Activated CD4-positive, alpha-beta T cell treated with anti-CD3 and anti-CD28 coated beads, Interleukin-2, amount 50 U/mL, for 48 hours (primary cell): ENCODE measurements around the gene ACMSD.
"Not testable (repeated sequence)": the region's sequence is repeated elsewhere in the genome, so short reads cannot be mapped to it uniquely, and the experiment has no call there.

Experiments used
- DNase-seq, 2 experiments: peaks; one replicate each; pipeline ENCODE4 v3.0.0-alpha.2; 2020

ACMSD gene

DNA sequence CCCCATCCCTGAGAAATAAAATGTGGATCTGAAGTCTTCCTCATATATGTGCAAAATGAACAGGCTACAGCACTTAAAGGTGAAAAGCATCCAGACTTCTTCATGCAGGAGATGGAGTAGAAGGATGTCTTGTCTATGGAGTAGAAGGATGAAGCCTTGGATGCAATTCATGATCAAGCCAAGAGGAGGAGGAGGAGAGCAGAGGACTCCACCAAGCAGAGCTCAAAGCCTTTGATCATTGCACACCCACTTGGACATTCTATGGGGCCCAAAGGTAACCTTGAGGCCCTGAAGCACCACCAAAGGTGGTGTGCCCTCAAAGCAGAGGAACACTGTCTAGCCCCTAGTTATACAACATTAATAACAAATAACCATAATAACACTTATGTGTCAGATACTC, 17.3 kb downstream of the ACMSD start:
- no peak for DNase-seq

DNA sequence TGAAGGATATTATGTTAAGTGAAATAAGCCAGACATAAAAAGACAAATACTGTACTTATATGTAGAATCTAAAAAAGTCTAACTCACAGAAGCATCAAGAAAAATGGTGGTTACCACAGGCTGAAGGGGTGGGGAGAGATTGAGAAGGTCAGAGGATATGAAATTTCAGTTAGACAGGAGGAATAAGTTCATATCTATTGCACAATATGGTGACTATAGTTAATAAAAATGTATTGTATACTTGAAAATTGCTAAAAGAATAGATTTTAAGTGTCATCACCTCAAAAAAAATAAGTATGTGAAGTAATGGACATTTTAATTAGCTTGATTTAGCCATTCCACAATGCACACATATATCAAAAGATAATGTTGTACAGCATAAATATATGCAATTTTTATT, 19.8 kb downstream of the ACMSD start:
- DNase-seq, result no peak

DNA sequence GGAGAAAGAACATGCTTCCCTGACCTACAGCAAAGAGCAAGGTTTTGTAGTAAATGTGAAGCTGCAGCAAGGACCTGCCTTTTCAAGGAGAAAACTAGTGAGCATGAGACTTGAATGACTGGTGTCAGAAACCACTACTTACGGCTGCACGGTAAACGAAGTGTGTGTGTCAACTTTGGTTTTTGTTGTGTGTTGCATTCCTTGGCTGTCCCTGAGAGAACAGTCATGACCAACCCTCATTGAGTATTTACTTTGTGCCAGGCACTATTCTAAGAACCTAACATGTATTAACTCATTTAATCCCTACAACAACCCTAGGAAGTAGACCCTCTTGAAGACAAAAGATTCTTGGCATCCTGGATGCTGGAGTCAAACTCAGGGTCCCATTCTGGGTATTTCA, 22.8 kb downstream of the ACMSD start:
- no peak for DNase-seq

DNA sequence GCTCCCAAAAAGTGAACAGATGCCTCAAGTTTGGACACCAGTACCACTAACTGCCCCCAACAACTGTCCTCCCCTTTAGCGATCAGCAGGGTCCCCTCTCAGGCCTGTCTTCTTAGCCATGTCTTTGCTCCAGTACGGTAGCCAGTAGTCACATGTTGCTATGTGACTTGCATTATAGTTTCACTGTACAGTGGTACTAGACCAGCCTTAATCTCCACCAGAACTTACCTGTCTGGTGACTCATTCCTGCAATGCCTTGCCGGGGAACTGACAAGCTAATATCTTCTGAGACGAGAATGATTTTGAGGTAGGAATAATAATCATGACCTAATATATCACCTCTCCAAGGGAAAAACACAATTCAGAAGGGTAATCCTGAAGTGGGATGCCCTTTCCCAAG, 23.7 kb downstream of the ACMSD start:
- no peak for DNase-seq

DNA sequence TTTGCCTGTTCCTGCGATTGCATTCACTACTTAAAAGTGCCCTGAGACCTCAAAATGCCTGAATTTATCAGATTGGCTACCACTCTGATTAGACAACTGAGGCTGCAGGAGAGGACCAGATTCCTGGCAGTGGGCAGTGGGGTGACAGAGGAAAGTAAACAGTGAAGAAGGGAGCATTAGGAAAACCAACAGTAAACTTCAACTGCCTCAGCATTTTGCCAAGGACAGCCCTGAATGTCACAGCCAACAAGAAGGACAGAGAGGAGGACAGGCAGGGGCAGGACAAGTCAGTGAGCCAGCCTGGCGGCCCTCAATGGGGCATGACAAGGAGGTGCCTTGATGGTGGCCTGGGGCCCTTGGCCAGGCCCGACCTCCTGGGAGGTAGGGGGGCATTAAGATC, 24.3 kb downstream of the ACMSD start:
- DNase-seq, result no peak

DNA sequence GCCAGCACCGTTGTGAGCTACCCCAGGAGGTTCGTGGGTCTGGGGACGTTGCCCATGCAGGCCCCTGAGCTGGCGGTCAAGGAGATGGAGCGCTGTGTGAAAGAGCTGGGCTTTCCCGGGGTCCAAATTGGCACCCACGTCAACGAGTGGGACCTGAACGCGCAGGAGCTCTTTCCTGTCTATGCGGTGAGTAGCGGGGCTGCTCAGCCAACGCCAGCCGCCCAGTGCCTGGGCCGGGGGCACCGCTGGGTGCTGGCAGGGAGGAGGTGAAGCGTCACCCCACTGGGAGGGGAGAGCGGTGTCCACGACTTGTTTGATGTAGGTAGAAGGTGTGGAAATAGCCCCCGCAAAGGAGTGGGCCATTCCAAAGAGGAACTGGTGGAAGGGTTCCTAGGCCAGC, 25.0 kb downstream of the ACMSD start:
- no peak for DNase-seq

DNA sequence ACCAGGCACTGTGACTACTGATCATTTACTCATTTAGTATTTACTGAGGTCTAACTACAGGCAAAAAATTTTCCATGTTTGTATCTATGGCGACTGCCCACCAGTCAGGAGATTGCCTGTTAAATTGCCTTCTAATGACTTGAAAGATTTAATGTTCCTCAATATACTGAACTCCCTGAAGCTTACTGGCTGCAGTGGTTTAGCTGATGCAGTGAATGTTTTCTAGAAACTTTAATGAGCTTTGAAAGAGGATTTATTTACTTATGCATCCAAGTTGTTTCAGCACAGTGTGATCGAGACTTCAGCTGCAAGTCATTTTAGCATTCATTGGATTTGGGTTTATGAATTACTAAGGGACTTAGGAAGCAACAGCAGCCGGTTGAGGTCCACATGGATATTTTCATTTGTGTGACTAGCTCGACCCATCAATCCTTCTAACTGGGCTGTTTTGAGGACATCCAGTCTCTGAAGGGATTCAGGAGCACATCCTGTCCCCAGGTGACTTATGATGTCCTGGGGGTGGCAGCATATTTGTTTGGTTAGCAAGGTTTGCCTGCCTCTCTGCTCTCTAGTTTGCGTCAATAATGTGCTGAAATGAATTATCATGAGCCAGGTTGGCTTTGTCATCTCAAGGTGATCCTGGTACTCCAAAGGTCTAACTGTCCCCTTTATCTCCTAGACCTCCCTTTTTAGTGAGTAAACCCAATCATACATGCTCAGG, 26.8 kb downstream of the ACMSD start:
- no peak for DNase-seq

DNA sequence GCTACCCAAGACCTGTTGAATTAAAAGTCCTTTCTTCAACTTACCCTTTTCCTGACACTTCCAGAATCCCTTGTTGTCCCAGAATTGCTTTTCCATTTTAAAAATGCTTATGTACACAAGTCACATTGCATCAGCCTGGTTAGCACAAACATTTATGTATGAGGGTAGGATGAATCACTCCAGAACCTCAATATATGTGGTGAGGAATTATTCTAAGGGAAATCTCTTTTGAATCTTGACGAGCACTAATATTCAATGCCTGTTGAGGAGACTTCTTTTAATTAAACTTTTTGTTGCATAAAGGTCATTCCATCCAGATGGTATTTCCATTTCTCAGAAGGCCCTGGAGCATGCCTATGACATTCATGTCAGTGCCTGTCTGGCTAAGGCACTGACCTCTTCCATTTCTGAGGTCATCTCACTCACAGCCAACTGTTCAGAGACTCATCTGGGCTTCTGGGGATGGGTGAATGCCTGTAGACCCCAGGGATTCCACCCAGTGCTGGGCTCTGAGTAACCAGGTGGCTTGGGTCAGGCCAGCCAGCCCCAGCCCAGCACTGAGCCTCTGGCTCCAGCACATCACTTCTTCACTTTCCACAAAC, 28.2 kb downstream of the ACMSD start:
- DNase-seq, result no peak

DNA sequence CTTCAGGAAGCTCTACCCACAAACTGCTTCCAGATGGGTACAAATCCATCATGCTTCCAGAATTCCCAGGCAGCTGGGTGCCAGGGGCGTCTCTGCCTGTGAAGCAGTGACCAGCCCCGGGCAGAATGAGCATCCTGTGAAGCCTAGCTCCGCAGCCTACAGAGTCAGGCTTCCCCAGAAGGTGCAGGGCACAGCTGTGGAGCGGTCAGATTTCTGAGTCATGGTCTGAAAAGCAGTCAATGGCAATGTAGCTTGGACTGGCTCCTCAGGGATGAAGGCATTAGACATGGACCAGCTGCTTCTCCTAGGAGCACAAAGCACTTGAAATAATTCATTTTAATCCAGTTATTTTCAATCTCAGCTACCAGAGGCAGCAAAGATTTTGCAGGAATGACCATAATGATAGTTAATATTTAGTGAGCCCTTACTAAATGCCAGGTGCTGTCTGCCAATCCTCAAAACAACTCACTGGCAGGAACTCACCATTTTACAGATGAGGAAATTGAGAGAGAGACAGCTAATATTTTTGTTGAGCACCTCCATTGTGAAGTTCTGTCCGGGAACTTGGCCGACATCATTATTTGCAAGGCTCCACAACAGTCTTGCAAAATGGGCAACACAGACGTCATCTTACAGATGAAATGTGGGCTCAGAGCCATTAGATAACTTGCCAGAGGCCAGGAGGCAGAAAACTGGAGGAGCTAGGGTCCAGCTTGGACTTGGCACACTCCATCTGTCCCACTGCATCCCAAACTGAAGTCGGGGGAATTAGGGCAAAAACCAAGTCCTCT, 31.7 kb downstream of the ACMSD start:
- DNase-seq, result no peak

DNA sequence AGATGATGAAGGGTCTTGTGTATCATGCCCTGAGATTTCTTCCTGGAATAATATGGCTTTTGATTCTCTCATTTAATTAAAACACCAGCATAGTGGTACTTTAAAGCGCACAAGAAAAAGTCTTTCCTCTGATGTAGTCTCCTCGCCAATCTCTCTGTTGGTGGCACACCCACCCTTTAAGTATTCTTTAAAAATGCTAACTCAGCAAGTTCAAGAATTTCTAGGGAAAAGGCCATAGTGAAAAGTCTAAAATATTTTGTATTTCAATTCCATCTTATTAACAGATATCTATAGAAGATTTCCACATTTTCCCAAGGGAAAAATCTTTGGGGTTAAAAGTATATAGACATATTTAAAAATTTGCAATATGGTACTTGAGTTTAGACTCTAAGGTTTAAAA, 34.7 kb downstream of the ACMSD start:
- no peak for DNase-seq

DNA sequence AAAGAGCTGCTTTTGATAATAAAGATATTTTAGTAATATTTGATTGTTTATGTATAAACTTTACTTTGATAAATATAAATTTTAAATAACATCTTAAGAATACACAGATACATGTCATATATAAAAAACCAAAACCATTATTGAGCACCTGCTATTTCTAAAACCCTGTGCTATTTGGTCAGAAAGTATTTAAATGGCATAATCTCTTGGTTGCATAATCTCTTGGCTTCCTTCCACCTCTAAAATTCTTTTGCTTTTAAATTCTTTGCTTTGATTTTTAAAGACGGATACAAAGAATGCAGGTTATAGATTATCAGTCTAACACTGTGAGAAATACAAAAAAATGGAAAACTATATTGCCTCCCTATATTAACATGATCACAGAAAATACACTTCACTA, 36.9 kb downstream of the ACMSD start:
- no peak for DNase-seq

DNA sequence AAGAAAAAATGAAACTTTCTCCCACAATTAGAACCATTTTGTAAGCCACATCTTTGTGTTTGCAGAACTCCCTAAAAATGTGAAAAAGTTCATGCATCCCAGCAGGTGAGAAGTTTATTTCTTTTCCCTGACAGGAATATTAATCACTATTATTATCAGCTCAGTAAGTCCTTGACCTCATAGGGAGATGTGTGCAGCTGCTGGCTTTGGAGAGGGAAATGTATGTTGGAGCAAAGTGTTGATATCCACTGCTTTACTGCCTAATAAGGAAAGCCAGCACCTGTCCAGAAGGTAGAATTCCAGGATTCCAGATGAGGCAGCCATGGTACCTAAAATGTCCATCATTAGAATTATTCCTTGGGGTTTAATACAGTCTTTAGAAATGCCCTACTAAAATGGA, 44.4 kb downstream of the ACMSD start:
- no peak for DNase-seq

DNA sequence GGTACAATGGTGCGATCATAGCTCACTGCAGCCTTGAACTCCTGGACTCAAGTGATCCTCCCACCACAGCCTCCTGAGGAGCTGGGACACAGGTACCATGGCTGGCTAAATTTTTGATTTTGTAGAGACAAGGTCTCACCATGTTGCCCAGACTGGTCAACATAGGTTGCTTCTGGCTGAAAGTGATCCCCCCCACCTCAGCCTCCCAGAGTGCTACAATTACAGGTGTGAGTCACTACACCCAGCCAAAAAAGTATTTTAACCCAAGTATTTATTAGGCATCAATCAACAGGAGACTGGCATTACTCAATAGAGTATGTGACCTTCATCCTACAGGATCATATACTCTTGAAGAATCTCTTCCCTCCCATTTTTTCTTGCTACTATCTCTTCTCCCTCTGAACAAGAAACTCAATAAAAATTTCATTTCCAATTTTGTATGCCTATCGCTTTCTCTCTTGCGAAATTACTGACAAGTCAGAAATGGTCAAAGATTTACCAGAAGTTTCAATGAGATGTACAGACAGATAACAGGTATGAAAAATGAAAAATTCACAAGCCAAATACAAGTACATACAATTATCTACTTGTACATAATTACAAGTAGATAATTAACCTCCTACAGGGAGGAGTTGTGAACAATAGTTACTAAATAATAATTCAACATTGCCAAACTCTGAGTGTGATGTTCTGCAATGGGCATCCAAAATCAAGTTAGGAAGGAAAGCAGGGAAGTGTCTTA, 45.3 kb downstream of the ACMSD start:
- no peak for DNase-seq

DNA sequence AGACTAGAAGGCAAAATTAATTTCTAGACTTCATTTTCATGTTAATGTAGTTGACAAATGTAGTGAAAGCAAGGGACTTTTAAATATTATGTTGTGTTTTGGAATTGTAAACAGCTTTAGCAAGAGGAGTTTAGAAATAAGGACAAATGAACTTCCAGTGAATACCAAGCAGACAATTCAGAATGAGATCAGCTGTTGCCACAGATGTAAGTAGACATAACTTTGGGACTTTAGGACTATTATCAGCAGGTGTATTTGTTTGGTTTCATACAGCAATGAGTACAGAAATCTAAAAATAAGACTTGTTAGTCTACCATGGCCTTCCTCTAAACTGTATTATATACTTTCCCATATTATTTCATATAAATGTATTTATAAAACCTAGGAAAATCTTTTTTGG, 46.0 kb downstream of the ACMSD start:
- DNase-seq, result no peak

DNA sequence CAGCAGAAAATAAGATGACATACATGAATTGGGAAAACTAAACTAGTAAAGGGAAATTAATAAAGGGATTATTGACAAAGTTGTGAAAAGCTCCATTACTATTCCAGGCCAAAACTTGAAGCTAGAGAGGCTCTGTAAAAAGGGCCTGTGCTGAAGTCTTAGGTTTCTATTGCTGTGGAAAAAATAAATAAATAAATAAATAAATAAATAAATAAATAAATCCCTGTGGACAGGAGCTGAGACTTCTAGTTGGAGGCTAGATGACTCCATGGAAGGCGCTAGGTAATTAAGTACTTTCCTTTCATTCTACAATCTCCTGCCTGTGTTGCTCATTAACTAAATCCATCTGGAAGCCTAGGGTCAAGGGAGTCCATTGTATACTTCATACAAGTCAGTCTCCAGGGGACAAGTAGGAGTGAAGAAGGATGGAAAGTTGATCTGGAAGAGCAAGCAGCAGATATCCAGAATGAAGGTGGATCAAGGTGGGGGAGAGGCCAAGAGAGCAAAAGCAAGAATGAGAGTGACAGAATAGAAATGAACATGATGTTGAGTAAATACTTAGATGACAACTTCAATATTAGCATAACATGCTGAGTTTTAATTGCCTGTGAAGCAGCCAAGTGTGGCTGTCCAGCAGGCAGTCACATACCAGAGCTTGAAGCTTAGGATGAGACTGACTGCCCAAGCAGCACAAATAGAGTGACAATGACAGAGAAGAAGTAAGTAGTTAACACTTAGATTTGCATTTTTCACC, 54.0 kb downstream of the ACMSD start:
- DNase-seq, result no peak

DNA sequence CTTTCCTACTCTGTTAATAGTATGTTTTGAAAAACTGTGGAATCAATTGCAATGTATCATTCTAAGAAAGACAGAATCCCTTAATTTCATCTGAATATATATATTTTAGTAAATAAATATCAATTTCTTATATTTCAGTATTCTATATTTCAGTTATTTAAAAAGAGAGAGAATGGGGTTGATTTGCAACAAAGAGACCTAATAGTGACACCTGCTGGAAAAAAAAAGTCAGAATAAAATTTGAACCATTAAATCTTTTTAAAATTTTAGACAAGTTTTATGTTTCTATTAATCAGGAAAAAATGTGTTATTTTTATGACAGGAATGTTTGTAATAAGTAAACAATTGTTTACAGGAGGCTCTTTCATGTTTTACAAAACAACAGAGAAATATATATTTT, 59.5 kb downstream of the ACMSD start:
- no peak for DNase-seq

DNA sequence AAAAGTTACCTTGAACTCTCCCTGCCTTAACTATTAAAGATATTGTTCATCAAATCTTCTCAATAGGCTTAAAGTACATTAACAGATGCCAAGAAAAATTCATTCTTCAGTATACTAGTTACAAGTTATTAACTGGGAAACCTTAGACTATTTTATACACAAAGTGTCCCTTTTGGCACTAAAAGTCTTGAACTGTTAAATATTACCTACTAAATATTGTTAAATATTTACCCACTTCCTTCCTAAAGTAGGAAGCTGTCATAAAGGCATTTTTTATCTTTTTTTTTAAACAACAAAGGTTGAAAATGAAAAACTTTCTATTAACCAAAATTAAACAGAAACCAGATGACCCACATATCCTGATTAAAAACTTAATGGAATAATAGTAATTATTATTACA, 60.8 kb downstream of the ACMSD start:
- no peak for DNase-seq

DNA sequence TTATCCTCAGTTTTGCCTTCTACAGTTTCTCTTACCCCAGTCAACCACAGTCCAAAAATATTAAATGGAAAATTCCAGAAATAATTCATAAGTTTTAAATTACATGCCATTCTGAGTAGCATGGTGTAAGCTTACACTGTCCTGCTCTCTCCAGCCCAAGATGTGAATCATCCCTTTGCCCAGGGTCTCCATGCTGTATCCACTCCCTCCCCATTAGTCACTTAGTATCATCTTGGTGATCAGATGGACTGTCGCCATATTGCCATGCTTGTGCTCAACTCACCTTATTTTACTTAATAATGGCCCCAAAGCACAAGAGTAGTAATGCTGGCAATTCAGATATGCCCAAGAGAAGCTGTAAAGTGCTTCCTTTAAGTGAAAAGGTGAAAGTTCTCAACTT, 61.7 kb downstream of the ACMSD start:
- no peak for DNase-seq

DNA sequence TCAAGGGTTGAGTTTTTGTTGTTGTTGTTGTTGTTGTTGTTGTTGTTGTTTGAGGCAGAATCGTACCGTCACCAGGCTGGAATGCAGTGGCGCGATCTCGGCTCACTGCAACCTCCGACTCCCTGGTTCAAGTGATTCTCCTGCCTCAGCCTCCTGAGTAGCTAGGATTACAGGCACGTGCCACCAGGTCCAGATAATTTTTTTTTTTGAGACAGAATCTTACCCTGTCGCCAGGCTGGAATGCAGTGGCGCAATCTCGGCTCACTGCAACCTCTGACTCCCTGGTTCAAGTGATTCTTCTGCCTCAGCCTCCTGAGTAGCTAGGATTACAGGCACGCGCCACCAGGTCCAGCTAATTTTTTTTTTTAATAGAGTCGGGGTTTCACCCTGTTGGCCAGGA, 65.3 kb downstream of the ACMSD start:
- not testable (repeated sequence) for DNase-seq

DNA sequence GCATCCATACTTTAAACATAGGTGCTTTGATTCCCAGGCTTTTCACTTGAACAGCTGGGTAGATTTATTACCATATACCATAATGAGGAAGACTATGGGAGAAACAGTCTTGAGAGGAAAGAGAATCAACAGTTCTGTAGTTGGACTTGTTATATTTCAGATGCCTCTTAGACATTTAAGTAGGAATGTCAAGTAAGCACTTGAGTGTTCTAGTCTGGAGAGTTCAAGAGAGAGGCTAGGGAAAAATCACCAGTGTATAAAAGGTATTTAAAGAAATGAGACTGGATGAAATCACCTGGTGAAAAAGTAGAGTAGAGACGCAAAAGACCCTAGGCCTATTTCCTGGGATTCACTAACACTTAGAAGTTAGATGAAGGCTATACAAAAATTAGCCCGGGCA, 66.8 kb downstream of the ACMSD start:
- no peak for DNase-seq

DNA sequence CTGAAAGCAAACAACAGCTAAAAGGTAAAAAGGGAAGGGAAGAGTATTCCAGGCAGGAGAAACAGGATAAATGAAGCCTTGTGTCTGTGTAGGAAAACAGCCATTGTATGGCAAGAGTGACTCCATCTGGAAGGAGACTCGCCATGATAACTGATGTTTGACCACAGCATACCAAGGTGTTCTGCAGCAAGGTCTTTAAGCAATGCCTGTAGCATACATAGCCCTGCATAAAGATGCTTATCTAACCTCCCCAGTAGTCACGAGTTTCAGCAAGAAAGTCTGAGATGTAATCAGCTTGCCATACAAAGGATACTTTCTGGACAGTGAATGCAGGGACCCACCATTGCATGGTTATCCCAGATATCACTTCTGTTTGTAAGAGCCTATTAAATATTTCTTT, 68.3 kb downstream of the ACMSD start:
- no peak for DNase-seq

DNA sequence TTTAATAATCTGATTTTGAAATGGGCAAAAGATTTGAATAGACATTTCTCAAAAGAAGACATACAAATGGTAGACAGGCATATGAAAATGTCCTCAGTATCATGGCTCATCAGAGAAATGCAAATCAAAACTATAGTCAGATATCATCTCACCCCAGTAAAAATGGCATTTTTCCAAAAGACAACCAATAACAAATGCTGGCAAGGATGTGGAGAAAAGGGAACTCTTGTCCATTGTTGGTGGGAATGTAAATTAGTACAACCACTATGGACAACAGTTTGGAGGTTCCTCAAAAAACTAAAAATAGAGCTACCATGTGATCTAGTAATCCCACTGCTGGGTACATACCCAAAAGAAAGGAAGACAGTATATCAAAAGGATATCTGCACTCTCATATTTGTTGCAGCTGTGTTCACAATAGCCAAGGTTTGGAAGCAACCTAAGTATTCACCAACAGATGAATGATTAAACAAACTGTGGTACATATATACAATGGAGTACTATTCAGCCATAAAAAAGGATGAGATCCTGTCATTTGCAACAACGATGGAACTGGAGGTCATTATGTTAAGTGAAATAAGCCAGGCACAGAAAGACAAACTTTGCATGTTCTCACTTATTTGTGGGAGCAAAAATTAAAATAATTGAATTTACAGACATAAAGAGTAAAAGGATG, 69.2 kb downstream of the ACMSD start:
- not testable (repeated sequence) for DNase-seq
